H1 (cell line): ENCODE results near the gene IP6K3. TPM values are rescaled to one million over a fixed set of nuclear protein-coding genes. Genes with fewer than 3 reads are reported as not detected.

Source experiments
- ASH2L ChIP-seq: fragments of 200-600, 300-600 bp; sonication (generic); IDR thresholded peaks from one replicate; pipeline ENCODE4 v1.7.1; 2017; ENCODE audit warnings: low read length
- CBX5 ChIP-seq: fragments of 300-800, 300-1000 bp; sonication (generic); IDR thresholded peaks from 2 replicates; pipeline ENCODE4 v1.7.1; 2016; ENCODE audit warnings: antibody characterized with exemption, low read length, low read depth
- CTCF ChIP-seq, 3 experiments: IDR thresholded peaks; 1 replicate in 2 of 3; 2 replicates in 1 of 3; pipeline versions ENCODE4 v1.5.1 to v1.6.1; 2011; ENCODE audit warnings: low read length in 3 of 3, mild to moderate bottlenecking in 3 of 3, inconsistent platforms in 2 of 3, low read depth in 1 of 3, moderate library complexity in 1 of 3; ENCODE audit not compliant: insufficient read depth in 1 of 3; ENCODE audit errors: control extremely low read depth in 1 of 3
- GTF2F1 ChIP-seq: IDR thresholded peaks from 2 replicates; pipeline ENCODE4 v1.6.1; 2012; ENCODE audit warnings: low read depth, low read length, improper control_type of control experiment, borderline replicate concordance
- SIX5 ChIP-seq: IDR thresholded peaks from 2 replicates; pipeline ENCODE4 v1.6.1; 2011; ENCODE audit warnings: mild to moderate bottlenecking, low read depth, low read length
- TEAD4 ChIP-seq: IDR thresholded peaks from 2 replicates; pipeline ENCODE4 v1.6.1; 2012; ENCODE audit warnings: low read depth, low read length, inconsistent platforms, mixed read lengths
- polyA plus RNA-seq, 7 experiments: library from polyadenylated mRNA; depleted of rRNA in 3 of 7; stranded (reverse) in 5 of 7; unstranded in 2 of 7; fragments of >200 nt in 5 of 7; fragments of 200-250 nt in 2 of 7; gene quantifications; 1 replicate in 5 of 7; 2 replicates in 1 of 7; 4 replicates in 1 of 7; pipeline versions ENCODE4 v1.2.1 to v1.2.3, GENCODE V29; 2011 to 2013; ENCODE audit warnings: missing spikeins in 2 of 7, mixed read lengths in 2 of 7
- total RNA-seq: library from RNA; stranded (reverse); fragmentation: NEBNext Ultra II Directional; extraction: Animal tissue kit (Norgen Biotek cat#: 25700); gene quantifications from 2 replicates; pipeline ENCODE4 v1.2.1, GENCODE V29; 2021

Gene IP6K3
- total and polyA plus RNA-seq, 2 of the 8 experiments (the other 6 are each of a cell fraction or from before 2014, with no cell fraction given), result 0.22 to 0.73 TPM

DNA sequence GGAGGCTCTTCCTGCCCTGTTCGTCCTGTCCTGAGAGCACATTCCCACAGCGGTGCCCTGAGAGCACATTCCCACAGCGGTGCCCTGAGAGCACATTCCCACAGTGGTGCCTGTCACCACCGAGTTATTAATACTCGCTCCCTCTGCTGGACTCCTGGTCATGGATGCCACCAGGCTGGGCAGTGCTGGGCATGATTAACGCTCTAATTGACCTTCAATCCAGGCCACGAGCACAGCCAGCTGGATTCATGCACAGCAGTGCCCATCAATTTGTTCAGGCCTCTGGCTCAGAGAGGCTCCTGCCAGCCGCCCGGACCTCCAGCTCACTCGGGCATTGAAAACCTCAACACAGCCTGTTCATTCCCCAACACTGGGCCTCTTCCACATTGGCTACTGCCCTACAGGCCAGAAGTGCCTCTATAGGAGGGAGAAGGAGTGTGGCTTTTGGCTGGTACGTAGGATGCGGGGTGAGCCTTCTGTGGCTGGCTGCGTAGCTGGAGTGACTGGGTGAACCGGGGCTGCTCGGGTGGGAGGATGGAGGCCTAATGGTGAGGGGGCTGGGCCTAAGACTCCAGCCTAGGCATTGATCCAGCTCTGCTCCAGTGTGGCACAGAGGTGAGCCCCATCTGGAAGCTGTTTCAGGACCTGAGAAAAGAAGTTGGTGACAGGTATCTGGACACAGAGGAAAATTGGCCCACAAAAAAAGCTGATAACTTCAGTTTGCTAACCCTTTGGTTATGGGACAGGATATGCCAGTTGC, 9.3 kb downstream of the IP6K3 start (continued):
- TF ChIP-seq CTCF (IDR thresholded peaks at IDR 0.05; ENCODE audit: control extremely low read depth in 1 of 3, insufficient read depth in 1 of 3, low read depth in 1 of 3, low read length in 3 of 3) (no peak), GTF2F1 (no peak), ASH2L (no peak), SIX5 (no peak), TEAD4 (no peak), CBX5 (no peak)
